Stimulated activated CD4-positive, alpha-beta T cell treated with anti-CD3 and anti-CD28 coated beads, Interleukin-1b, Interleukin-23, amount 100 ng/mL, for 24 hours (primary cell): Measurements from ENCODE around the gene RPS21.

Experiments
- DNase-seq, 4 experiments: peaks; one replicate each; pipeline ENCODE4 v3.0.0-alpha.2; 2020; ENCODE audit warnings: low read depth in 4 of 4, low spot score in 1 of 4

RPS21 gene

DNA sequence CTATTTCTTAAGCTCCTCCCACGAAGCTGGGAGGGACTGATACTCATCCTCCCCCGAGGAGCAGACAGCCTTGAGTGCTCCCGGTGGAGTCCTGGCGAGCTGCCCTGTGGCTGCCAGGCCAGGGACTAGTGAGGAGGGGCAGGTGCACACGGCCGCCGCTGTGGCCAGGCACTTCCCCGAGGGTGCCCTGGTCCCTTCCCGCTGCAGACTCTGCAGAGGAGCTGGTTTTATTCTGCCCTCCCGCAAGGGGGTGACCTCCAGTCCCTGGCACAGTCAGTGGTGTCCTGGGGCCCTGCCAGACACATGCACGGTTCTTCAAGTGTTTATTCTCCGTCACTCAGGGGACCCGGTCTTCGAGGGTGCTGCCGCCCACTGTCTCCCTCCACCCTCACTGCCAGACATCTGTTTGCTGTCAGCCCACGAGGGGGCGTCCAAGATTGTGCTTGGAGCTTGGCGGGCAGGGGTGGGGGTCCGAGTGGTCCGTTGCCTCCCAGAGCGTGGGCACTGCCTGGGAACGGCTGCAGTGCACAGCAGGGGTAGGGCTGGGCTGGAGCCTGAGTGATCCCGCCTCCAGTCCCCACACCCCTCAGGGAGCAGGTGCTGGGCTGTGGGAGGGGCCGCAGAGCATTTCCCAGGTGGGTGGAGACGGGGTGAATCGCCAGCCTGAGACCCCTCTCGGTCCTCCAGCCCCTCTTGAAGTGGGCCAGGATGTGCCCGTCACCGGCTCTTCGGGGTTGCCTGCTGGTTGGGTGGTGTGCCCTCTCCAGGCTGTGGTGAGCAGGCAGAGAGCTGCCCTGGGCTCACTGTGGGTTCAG is 23.2 kb downstream of the RPS21 start:
- DNase-seq: no peak

DNA sequence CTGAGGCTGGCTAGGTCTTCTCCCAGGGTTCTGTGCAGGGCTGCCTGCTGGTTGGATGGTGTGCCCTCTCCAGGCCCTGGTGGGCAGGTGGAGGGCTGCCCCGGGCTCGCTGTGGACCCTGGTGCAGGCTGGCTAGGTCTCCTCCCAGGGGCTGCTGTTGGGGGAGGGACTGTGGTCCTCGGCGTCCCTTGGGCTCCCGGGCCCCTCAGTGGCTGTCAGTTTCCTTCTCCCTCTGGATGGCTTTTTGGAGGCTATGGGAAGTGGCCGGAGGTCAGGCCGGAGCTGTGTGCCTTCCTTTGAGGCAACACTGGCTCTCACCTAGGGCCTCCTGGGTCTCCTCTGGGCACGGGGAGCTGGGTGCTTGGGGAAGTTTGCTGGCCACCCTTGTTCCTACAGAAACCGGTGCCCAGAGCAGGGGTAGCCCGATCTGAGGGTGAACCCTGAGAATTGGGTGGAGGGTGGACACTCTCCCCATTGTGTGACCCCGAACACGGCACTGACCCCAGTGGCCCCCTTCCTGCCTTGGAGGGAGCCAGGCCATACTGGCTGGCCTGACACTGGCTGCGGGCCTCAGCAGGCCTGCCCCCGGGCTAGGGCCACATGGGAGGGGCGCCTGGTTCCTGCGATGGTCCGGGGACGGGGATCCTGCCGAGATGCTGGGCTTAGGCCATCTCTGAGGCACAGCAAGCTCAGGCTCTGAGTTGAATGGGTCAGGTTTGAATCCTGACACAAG is 24.0 kb downstream of the RPS21 start:
- no peak for DNase-seq

DNA sequence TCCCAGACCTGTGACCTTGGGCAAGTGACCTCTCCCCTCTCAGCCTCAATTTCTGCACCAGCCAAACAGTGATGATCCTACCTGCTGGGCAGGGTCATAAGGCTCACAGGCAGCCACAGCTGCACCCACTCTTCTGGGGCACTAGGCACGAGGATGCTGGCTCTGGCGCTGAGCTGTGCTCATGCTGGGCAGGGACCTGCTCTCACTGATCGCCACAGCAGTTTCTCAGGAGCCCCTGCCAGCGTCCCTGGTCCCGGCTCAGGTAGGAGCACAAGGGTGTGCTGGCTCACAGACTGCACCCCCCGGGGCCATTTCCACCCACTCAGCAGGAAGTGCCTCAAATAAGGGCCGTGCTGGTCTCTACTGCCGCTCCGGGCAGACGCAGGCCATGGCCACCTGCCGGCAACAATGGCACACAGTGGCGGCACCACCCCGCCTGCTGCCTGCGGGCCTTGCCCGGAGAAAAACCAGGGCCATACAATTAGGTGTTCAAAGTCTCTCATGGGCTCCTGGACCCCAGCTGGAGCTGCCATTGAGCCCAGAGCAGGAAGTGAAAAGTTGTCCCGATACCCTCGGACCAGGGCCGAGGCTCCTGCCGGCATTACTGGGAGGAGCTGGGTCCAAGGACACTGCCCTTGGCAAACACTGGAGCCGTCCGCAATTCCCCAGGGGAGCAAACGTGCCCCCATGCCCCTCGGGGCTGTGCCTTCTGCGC is 24.7 kb downstream of the RPS21 start:
- DNase-seq: no peak

DNA sequence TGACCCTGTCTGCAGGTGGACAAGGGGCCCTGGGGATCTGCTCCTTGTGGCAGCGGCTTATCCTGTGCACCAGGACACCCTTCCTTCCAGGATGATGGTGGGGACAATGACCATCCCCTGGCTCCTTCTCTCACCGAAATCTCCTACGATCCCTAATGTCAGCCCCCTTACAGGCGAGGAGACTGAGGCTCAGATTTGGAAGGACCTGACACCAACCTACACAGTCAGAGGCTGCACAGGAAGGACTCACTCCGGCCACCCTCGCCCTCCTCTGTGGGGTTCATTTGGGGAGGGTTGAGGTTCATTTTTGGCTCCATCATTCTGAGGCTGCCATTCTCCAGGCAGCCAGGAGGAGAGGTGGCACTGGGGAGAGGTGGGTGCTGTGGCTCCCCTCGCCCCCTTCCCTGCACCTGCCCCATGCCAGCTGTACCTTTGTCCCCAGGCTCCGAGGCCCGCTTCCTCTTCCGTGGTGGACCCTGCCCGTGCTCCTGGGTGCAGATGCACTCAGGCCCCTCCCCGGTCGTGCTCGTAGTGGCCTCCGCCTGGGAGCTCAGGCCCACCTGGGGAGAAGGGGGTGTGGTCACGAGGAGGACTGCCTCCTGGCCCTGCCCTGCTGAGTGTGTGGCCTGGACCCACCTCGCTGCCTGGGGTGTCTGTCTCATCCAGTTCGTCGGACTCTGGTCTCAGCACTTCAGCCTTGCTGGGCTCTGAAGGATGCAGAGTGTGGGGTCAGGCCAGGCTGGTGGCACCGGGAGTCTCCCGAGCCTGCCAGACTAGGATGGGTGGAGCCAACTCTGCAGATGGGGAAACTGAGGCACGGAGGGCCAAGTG is 25.5 kb downstream of the RPS21 start:
- no peak for DNase-seq

DNA sequence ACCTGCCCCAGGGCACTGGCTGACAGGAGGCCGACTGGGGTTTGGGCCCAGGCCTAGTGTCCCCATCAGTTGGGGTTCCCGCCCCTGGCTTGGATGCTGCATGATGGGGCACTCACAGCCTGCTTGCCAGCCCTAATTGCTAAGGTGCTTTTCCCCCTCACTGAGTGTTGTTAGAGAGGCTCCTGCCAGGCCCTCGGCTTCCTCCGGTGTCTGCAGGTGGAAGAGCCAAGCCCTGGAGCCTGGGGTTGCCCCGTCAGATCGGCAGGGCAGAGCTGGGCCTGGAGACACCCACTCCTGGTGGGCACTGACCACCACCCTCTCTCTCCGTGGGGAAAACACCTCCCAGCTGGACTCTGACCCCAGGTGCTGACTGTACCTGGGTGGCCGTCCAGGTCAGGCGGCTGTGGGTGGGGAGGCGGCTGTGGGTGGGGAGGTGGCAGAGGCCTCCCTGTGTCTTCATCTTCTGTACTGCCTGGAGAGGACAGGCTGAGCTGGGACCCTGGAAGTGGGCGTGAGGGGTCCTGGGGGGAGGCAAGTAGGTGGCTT is 26.2 kb downstream of the RPS21 start:
- DNase-seq: no peak

DNA sequence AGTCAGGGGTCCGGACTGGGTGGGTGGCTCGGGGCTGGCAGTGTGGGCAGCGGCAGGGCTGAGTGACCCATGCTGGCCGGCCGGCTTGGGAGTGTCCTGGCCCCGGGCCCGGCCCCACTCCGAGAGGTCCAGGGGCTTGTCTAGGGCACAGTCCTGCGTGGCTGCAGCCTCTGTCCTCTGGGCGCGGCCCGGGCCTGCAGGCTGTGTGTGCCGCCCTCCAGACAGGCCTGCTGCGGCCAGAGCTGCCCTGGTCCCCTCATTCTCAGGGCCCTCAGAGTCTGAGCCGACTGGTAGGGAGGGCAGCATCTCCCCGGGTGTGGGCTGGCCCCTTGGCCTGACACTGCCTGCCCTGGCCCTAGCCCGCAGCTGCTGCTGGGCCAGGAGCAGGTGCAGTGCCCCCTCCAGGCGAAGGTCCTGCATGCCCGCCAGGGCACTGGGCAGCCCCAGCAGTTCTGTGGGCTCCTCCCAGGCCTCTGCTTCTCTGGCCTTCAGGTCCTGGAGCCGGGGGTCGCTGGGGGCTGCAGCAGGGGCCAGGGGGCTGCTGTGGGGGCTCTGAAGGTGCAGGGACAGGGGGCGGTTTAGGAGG is 27.1 kb downstream of the RPS21 start:
- no peak for DNase-seq

DNA sequence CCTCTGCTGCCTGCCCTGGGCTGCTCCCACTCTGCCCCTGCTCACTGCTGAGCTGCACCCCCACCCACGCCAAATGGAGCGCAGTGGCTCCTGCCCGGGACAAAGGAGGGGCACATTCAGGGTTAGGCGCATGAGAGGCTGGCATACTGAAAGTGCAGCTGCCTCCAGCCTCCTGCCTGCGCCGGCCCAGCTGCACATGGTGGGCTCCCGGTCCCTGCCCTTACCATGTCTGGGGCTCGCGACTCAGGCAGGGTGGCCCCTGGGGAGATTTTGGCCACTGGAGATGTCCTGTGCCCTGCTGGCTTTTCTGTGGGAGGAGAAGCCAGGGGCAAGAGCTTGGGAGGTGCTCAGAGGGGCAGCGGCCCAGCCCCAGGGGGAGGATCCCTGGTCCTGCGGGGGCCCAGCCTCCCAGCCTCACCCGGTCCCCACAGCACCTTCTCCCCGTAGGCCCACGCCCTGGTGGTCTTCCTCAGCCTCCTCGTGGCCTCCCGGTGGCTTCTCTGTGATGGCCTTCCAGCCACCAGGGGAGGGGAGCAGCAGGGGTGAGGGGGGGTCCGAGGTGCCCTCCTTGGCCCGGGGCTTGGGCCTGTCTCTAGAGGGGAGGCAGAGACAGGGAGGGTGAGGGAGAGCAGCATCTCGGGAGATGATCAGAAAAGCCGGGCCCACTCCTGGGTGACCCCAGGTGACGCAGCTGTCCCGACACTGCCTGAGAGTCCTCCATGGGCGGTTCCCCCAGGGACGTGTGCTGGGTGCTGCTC is 28.6 kb downstream of the RPS21 start:
- no peak for DNase-seq

DNA sequence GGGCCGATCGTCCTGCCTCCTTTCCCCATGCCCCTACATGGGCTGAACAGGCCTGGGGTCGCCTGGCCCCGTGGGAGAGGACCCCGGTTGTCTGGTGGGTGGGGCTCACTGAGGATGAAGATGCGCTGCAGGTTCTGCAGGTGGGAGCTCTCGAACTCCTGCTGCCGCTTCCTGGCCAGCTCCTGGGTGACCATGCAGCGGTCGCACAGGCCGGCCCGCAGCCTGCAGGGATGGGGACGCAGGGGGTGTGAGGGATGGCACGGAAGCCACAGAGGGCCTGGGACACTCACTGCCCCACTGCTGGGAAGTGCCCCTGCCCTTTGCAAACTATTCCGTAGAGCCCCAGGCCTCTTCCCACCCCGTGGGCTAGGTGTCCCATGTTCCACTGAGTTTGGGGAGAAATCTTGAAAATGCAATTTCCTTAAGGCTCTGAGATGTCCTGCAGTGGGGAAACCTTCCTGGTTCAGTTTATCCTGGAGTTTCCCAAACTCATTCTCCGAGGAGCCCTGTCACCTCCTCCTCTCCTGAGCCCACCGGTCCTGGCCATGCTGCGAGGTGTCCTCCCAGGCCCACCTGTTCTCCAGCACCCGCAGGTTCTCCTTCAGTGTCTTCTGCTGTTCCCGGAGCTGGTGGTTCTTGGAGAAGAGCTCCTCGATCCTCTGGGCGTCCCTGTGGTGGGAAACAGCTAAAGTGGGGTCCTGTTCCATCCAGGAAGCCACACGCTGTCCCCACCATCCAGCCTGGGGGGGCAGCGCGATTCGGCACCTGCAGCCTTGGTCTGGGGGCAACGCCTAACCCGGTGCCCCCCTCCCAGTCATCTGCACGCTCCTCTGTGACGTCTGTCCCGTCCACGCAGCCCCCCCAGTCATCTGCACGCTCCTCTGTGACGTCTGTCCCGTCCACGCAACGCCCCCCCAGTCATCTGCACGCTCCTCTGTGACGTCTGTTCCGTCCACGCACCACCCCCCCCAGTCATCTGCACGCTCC is 30.0 kb downstream of the RPS21 start:
- no peak for DNase-seq

DNA sequence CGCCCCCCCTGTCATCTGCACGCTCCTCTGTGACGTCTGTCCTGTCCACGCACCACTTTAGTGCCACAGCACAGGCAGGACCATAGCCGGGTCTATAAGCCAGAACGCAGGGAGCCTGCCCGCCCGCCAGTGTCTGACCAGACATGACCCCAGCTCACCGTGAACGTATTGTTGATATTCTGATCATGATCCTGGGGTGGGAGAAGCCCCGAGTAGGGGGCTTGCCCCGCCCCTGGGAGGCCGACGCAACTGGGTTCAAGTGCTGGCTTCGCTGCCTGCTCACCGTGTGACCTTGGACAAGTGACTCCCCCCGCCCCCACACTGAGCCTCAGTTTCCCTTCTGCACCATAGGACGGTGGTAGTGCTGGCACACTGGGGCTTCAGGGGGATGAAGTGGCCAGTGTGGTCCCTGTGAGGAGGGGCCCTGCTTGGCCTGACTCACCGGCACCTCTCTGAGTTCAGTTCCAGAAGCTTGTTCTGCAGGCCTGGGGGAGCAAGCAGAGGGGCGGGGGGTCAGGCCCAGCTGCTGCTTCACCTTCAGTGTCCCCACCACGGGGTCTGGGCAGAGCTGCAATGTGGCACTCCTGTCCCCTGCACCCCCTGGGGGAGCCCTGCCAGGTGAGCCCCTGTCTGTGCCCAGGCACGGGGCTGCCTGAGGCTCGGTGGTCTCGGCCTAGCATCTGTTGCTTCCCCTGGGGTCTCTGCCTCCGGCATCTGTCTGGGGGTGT is 31.2 kb downstream of the RPS21 start:
- no peak for DNase-seq

DNA sequence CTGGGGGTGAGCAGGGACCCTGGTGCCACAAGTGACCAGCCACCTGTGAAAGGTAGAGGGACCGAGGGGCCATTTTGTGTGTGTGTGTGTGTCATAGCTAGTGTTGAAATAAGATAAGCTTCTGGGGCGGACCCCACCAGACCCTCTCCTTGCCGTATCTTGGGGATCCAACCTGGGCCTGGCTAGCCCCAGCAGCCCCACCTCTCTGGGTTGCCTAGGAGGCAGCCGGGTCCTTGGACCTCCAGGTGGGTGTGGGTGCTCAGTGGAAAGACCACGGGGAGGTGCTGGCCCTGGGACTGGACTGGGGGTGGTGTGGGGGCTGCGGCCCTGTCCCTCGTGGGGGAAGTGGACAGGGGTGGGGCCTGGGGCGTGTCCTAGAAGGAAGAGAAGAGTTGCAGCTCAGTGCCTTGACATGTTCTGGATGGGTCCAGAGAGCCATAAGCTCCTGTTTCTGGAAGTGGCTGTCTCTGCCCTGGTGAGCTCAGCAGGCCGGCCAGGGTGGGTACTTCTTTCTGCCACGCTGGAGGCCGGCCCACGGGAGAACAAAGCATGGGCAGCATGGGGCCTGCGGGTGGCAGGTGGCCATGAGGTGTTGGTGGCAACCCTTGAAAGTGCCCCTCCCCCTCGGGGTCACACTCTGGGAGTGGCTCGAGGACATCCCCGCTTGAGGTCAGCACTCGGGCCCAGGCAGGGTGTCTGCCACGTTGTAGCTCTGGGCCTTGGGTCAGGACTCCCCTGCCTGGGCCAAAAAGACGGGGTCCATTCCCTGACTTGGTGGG is 32.0 kb downstream of the RPS21 start:
- DNase-seq: no peak

DNA sequence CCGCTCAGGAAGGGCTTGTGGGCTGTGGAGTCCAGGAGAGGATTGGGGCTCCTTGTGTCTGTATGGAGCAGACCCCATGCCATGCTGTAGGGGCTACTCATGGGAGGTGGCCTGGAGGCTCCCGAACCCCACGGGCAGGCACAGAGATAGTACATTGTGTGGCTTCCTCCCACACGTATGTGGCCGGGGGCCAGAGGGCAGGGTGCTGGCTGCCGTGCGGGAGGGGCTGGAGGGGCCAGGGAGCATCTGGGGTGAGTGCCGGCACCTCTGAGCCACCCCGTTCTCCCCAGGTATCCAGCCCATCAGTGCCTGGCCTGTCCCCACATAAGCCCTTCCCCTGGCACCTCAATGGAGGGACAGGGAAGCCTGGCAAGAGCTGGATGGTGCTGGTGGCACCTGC is 32.9 kb downstream of the RPS21 start:
- no peak for DNase-seq

DNA sequence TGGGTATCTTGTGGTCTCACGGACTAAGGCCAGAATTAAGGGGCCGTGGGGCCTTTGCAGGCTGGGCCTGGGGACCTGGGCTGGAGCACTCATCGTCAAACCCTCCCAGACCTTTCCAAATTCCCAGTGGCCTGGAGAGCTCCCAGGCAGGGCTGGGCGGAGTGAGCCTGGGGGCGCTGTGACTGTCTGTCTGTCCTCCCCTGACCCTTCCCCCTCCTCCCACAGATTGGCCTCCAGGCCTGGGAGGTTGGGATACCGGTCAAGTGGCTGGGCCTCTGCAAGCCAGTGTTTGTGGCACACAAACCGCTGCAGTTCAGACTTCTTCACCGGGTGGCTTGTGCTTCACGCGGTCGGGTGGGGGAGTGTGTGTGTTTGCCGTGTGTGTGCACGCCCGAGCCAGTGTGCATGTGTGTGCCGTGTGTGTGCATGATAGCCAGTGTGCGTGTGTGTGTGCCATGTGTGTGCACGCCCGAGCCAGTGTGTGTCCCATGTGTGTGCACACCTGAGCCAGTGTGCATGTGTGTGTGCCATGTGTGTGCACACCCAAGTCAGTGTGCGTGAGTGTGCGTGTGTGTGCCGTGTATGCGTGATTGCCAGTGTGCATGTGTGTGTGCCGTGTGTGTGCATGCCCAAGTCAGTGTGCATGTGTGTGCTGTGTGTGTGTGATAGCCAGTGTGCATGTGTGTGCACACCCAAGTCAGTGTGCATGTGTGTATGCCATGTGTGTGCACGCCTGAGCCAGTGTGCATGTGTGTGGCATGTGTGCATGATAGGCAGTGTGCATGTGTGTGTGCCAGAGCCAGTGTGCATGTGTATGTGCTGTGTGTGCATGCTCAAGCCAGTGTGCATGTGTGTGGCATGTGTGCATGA is 34.2 kb downstream of the RPS21 start:
- no peak for DNase-seq

DNA sequence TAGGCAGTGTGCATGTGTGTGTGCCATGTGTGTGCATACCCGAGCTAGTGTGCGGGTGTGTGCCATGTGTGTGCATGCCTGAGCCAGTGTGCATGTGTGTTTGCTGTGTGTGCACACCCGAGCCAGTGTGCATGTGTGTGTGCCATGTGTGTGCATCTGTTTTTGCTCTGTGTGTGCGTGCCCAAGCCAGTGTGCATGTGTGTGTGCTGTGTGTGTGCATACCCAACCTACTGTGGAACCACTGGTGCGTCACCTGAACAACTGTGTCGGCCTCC is 34.8 kb downstream of the RPS21 start:
- no peak for DNase-seq

DNA sequence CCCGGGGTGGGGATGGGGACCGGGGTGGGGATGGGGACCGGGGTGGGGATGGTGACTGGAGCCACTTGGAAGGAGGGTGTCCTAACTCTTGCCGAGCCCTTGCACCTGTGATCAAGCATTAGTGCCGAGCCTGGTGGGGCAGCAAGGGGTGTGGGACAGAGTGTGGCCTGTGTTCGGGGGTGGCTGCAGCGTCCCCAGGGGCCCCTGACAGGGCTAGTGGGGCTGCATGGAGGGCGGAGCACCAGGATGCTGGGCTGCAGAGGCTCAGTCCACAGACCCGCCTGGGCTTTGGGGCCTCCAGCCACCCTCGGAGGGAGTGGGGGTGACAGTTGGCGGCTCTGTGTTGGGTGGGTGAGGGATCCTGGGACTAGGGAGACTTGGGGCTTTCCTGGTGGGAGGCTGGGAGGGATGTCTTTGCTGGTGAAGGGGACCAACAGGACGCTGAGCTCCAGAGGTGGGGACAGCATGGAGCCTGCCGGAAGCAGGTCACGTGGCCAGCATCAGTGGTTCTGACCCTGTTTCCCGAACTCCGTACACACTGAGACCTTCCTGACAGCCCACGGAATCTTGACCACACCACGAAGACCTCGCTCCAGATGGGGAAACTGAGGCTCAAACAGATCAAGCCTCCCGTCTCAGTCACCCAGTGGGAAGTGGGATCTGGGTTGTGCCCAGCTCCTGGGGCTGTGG is 35.9 kb downstream of the RPS21 start:
- no peak for DNase-seq

DNA sequence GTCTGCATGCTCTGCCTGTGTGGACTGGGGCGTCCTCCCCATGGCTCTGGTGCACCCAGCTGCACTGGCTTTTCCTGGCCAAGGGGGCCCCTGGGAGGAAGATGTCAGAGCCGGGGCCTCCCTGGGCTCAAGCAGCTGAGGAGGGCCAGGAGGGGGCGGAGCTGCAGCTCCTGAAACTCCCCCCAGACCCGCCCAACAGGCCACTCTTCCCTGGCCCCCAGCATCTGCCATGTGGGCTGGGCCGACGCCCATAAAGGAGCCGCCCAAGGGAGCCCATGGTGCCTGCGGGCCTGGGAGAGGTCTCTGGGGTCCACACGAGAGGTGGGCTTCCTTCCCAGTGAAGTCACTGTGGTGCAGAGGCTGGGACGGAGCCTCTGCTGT is 36.4 kb downstream of the RPS21 start:
- no peak for DNase-seq
